Natural killer cell (primary cell): Measurements from ENCODE around the gene SRM. TPM values are rescaled to one million over a fixed set of nuclear protein-coding genes. Genes with fewer than 3 reads are reported as not detected.

Experiments
- ATAC-seq, 3 donors: fragments of 150-1000 bp in 2 of 3; fragments of 200-7000 bp in 1 of 3; cut with Tn5 transposase; 1 replicate in 1 of 3; 2 replicates in 2 of 3; pipeline ENCODE4 v1.10.0; 2021; ENCODE audit warnings: mild to moderate bottlenecking in 2 of 3, moderate library complexity in 2 of 3
- DNase-seq, 2 donors: peaks; one replicate each; pipeline versions ENCODE4 v3.0.0 to v3.0.0-alpha.2; 2013 to 2021; ENCODE audit warnings: mixed read lengths in 1 of 2
- H3K27ac ChIP-seq: one replicate; pipeline ENCODE4 v1.5.1; 2013; ENCODE audit warnings: mild to moderate bottlenecking, low read length
- H3K27me3 ChIP-seq: one replicate; pipeline ENCODE4 v1.6.1; 2013; ENCODE audit warnings: low read length; ENCODE audit not compliant: control insufficient read depth, insufficient read depth
- H3K36me3 ChIP-seq: one replicate; pipeline ENCODE4 v1.6.1; 2013; ENCODE audit warnings: low read length; ENCODE audit not compliant: control insufficient read depth, insufficient read depth
- H3K4me1 ChIP-seq: one replicate; pipeline ENCODE4 v1.6.1; 2013; ENCODE audit warnings: low read length; ENCODE audit not compliant: control insufficient read depth, insufficient read depth
- H3K4me3 ChIP-seq: one replicate; pipeline ENCODE4 v1.5.1; 2013; ENCODE audit warnings: low read length
- H3K9me3 ChIP-seq: one replicate; pipeline ENCODE4 v1.6.1; 2013; ENCODE audit warnings: low read length; ENCODE audit not compliant: control insufficient read depth, insufficient read depth
- H3K27ac Mint-ChIP-seq, 2 donors: one replicate each; pipeline ENCODE4 v1.8.0; 2022; ENCODE audit warnings: mild to moderate bottlenecking in 2 of 2, mixed read lengths in 2 of 2, moderate library complexity in 1 of 2
- H3K27me3 Mint-ChIP-seq, 2 donors: one replicate each; pipeline ENCODE4 v1.8.0; 2022; ENCODE audit warnings: low read depth in 2 of 2, mixed read lengths in 2 of 2
- H3K36me3 Mint-ChIP-seq: one replicate; pipeline ENCODE4 v1.8.0; 2022; ENCODE audit warnings: mixed read lengths
- H3K4me1 Mint-ChIP-seq, 2 donors: one replicate each; pipeline ENCODE4 v1.8.0; 2022; ENCODE audit warnings: mixed read lengths in 2 of 2
- H3K4me3 Mint-ChIP-seq: one replicate; pipeline ENCODE4 v1.8.0; 2022; ENCODE audit warnings: mild to moderate bottlenecking, moderate library complexity, mixed read lengths
- H3K9me3 Mint-ChIP-seq, 2 donors: one replicate each; pipeline ENCODE4 v1.8.0; 2022; ENCODE audit warnings: mixed read lengths in 2 of 2
- WGBS: methylation state at CpG from one replicate; pipeline ENCODE4 v1.1.7; 2013; ENCODE audit warnings: missing lambda C conversion rate; ENCODE audit not compliant: insufficient coverage; 5-methylcytosine and 5-hydroxymethylcytosine counted together
- intact Hi-C: fragments of 100-400 bp; cut with micrococcal nuclease; formaldehyde crosslinking; loops from one replicate; pipeline ENCODE4 v1.14.2; 2022
- total RNA-seq, 4 donors: library from RNA; stranded (reverse); fragments of 120-200 nt in 1 of 4; gene quantifications; one replicate each; pipeline versions ENCODE4 v1.2.3 to v1.2.4, GENCODE V29; 2013 to 2022
- TF ChIP-seq, protein P1 (sequence below): fragments of 200-600 bp; IDR thresholded peaks from one replicate; pipeline ENCODE4 v1.8.0; 2022; ENCODE audit warnings: antibody characterized with exemption

SRM gene
- total RNA-seq, 3 donors from 2014 or later (not counting 1 experiment from before 2014, with no cell fraction given), result 23.9 to 30.9 (median 29.2) TPM

DNA sequence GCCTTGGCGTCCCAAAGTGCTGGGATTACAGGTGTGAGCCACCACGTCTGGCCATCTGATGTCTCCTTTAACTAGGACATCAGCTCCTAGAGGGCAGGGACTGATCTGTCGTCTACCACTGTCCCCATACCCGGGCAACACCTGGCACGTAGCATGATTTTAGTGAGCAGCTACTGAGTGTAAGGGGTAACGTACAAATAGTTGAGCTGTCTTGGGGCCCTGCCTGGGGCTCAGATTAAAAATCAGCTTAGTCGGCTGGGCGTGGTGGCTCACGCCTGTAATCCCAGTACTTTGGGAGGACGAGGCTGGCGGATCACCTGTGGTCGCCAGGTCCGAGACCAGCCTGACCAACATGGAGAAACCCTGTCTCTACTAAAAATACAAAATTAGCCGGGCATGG lies 1.8 kb downstream of the SRM start:
- TF ChIP-seq, protein P1, sequence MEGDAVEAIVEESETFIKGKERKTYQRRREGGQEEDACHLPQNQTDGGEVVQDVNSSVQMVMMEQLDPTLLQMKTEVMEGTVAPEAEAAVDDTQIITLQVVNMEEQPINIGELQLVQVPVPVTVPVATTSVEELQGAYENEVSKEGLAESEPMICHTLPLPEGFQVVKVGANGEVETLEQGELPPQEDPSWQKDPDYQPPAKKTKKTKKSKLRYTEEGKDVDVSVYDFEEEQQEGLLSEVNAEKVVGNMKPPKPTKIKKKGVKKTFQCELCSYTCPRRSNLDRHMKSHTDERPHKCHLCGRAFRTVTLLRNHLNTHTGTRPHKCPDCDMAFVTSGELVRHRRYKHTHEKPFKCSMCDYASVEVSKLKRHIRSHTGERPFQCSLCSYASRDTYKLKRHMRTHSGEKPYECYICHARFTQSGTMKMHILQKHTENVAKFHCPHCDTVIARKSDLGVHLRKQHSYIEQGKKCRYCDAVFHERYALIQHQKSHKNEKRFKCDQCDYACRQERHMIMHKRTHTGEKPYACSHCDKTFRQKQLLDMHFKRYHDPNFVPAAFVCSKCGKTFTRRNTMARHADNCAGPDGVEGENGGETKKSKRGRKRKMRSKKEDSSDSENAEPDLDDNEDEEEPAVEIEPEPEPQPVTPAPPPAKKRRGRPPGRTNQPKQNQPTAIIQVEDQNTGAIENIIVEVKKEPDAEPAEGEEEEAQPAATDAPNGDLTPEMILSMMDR, result no peak
- Mint-ChIP-seq H3K36me3 (no peaks in the 10 kb centered on the region), H3K4me1 (peaks cover 24 to 36% of the 10 kb centered on the region in 2 donors), H3K27me3 (no peaks in the 10 kb centered on the region), H3K4me3 (no peak overlapping the region), H3K9me3 (no peaks in the 10 kb centered on the region), H3K27ac (no peak overlapping the region)
- ATAC-seq, result no peak
- no peak for DNase-seq
- WGBS, result 97% methylated on average over 14 of the region's 14 CpGs
- peaks cover 4% of the 10 kb centered on the region for H3K36me3 ChIP-seq
- no peak overlapping the region for H3K4me3 ChIP-seq
- H3K27me3 ChIP-seq, result no peaks in the 10 kb centered on the region
- intact Hi-C loops, result no loop called here
- peaks cover 37% of the 10 kb centered on the region for H3K4me1 ChIP-seq
- no peak overlapping the region for H3K27ac ChIP-seq
- H3K9me3 ChIP-seq, result no peaks in the 10 kb centered on the region

- ATAC-seq (no peak), DNase-seq (no peak)
- H3K9me3 Mint-ChIP-seq, result no peaks in the 10 kb centered on the region
- H3K4me3 Mint-ChIP-seq, result peak overlapping the region; percentile 35
- TF ChIP-seq, protein P1, result no peak
- H3K27me3 ChIP-seq, result no peaks in the 10 kb centered on the region
- intact Hi-C loops, result no loop called here
- peaks cover 19 to 31% of the 10 kb centered on the region in 2 donors for H3K4me1 Mint-ChIP-seq
- peaks cover 33% of the 10 kb centered on the region for H3K4me1 ChIP-seq
- H3K27me3 Mint-ChIP-seq, result no peaks in the 10 kb centered on the region
- H3K27ac Mint-ChIP-seq, result no peak overlapping the region
- WGBS, result 94% methylated on average over 8 of the region's 8 CpGs
- no peak overlapping the region for H3K27ac ChIP-seq
- peaks cover 4% of the 10 kb centered on the region for H3K36me3 ChIP-seq
- H3K4me3 ChIP-seq, result no peak overlapping the region
- no peaks in the 10 kb centered on the region for H3K36me3 Mint-ChIP-seq
- H3K9me3 ChIP-seq, result no peaks in the 10 kb centered on the region
Measured at GRCh38 chr1:11057477-11057876, 2.3 kb downstream of the SRM start.

DNA sequence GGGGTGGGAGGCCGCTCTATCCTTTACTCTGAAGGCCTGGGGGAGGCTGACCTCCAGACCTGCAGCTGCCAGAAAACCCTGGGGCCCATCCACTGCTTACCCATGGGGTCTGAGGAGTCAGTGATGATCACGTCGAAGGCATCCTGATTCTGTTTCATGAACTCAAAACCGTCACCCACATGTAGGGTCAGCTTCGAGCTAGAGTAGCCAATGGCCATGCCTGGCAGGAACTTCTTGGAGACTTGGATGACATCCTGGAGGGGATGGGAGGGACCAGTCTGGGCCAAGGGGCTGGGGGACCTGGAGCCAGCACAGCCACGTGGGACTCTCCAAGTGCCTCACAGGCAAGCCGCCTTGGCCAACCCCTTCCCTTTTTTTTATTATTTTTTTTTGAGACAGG lies 3.3 kb downstream of the SRM start:
- ATAC-seq, result no peak
- H3K4me1 Mint-ChIP-seq, result peaks cover 18 to 23% of the 10 kb centered on the region in 2 donors
- H3K4me3 Mint-ChIP-seq, result no peak overlapping the region
- Histone ChIP-seq H3K36me3 (peaks cover 4% of the 10 kb centered on the region), H3K4me3 (no peak overlapping the region), H3K27ac (no peak overlapping the region), H3K27me3 (no peaks in the 10 kb centered on the region), H3K4me1 (peaks cover 27% of the 10 kb centered on the region), H3K9me3 (no peaks in the 10 kb centered on the region)
- no peaks in the 10 kb centered on the region for H3K27me3 Mint-ChIP-seq
- intact Hi-C loops, result no loop called here
- TF ChIP-seq, protein P1, result no peak
- no peak overlapping the region for H3K27ac Mint-ChIP-seq
- 97% methylated on average over 7 of the region's 7 CpGs for WGBS
- no peaks in the 10 kb centered on the region for H3K9me3 Mint-ChIP-seq
- no peaks in the 10 kb centered on the region for H3K36me3 Mint-ChIP-seq
- DNase-seq, result no peak

- intact Hi-C loops, result no loop called here
- Mint-ChIP-seq H3K27ac (no peak overlapping the region), H3K9me3 (no peaks in the 10 kb centered on the region), H3K36me3 (no peaks in the 10 kb centered on the region), H3K4me1 (peaks cover 11 to 17% of the 10 kb centered on the region in 2 donors), H3K27me3 (no peaks in the 10 kb centered on the region), H3K4me3 (no peak overlapping the region)
- 96% methylated on average over 10 of the region's 12 CpGs for WGBS
- Histone ChIP-seq H3K4me3 (no peak overlapping the region), H3K27ac (no peak overlapping the region), H3K27me3 (no peaks in the 10 kb centered on the region), H3K9me3 (no peaks in the 10 kb centered on the region), H3K36me3 (peaks cover 4% of the 10 kb centered on the region), H3K4me1 (peaks cover 18% of the 10 kb centered on the region)
- TF ChIP-seq, protein P1, result no peak
- no peak for DNase-seq
- no peak for ATAC-seq
Measured at GRCh38 chr1:11055676-11056075, 4.1 kb downstream of the SRM start.
